ENCODE measurements around the gene SYNPR.
A peak's percentile ranks its signal among the peaks of the same experiment; 100 is the strongest.
"Not testable (repeated sequence)": the region's sequence is repeated elsewhere in the genome, so short reads cannot be mapped to it uniquely, and the experiment has no call there.

The SYNPR gene

GRCh38 chr3:63278171-63279004 lies at the start of gene SYNPR:
Gene SYNPR, plus strand, starts transcription at chr3:63278308.
- DNase-seq (no peak), ATAC-seq (replicated peaks) (no peak)
- no peak within 1 kb of the TSS for H3K4me3 Mint-ChIP-seq
- H3K36me3 Mint-ChIP-seq: no peaks in the 10 kb centered on the region
- H3K4me1 Mint-ChIP-seq: no peaks in the 10 kb centered on the region
- H3K27ac Mint-ChIP-seq: no peak within 1 kb of the TSS
- H3K27me3 Mint-ChIP-seq: peaks cover 38 to 44% of the 10 kb centered on the region in 2 donors
- peaks cover 0 to 2% of the 10 kb centered on the region in 2 donors for H3K9me3 Mint-ChIP-seq

- no peaks in the 10 kb centered on the region for H3K4me1 Mint-ChIP-seq
- no peak overlapping the region for H3K4me3 Mint-ChIP-seq
- no peaks in the 10 kb centered on the region for H3K36me3 Mint-ChIP-seq
- no peaks in the 10 kb centered on the region for H3K27me3 Mint-ChIP-seq
- ATAC-seq (replicated peaks): peak; percentile 42 to 61
- no peak for DNase-seq
- H3K9me3 Mint-ChIP-seq: peaks cover 4% of the 10 kb centered on the region in 2 donors
- H3K27ac Mint-ChIP-seq: no peak overlapping the region
Measured at GRCh38 chr3:63228677-63229076, 49.4 kb upstream of the SYNPR start.

GRCh38 chr3:63230146-63230545 lies 48.0 kb upstream of the SYNPR start:
- no peaks in the 10 kb centered on the region for H3K4me1 Mint-ChIP-seq
- H3K27me3 Mint-ChIP-seq: no peaks in the 10 kb centered on the region
- H3K36me3 Mint-ChIP-seq: no peaks in the 10 kb centered on the region
- no peak overlapping the region for H3K27ac Mint-ChIP-seq
- peaks cover 4 to 6% of the 10 kb centered on the region in 2 donors for H3K9me3 Mint-ChIP-seq
- H3K4me3 Mint-ChIP-seq: no peak overlapping the region
- DNase-seq (no peak), ATAC-seq (replicated peaks) (no peak)

- Mint-ChIP-seq H3K27ac (no peak overlapping the region), H3K36me3 (no peaks in the 10 kb centered on the region), H3K27me3 (no peaks in the 10 kb centered on the region), H3K4me1 (no peaks in the 10 kb centered on the region), H3K9me3 (peaks cover 0 to 6% of the 10 kb centered on the region in 2 donors), H3K4me3 (no peak overlapping the region)
- ATAC-seq (replicated peaks) (no peak), DNase-seq (no peak)
Measured at GRCh38 chr3:63231643-63232042, 46.5 kb upstream of the SYNPR start.

- Mint-ChIP-seq H3K27me3 (no peaks in the 10 kb centered on the region), H3K4me1 (no peaks in the 10 kb centered on the region), H3K27ac (no peak overlapping the region), H3K36me3 (no peaks in the 10 kb centered on the region), H3K9me3 (peaks cover 0 to 6% of the 10 kb centered on the region in 2 donors), H3K4me3 (no peak overlapping the region)
- DNase-seq (no peak), ATAC-seq (replicated peaks) (no peak)
Measured at GRCh38 chr3:63232764-63233396, 45.2 kb upstream of the SYNPR start.

GRCh38 chr3:63240381-63240902 lies 37.7 kb upstream of the SYNPR start:
- Mint-ChIP-seq H3K9me3 (peaks cover 2 to 4% of the 10 kb centered on the region in 2 donors), H3K4me3 (no peak overlapping the region), H3K36me3 (no peaks in the 10 kb centered on the region), H3K27me3 (peaks cover 0 to 4% of the 10 kb centered on the region in 2 donors), H3K4me1 (no peaks in the 10 kb centered on the region), H3K27ac (no peak overlapping the region)
- ATAC-seq (replicated peaks) (no peak), DNase-seq (no peak)

GRCh38 chr3:63242124-63242523 lies 36.0 kb upstream of the SYNPR start:
- peaks cover 0 to 4% of the 10 kb centered on the region in 2 donors for H3K27me3 Mint-ChIP-seq
- DNase-seq (no peak), ATAC-seq (replicated peaks) (no peak)
- no peak overlapping the region for H3K27ac Mint-ChIP-seq
- H3K4me1 Mint-ChIP-seq: no peaks in the 10 kb centered on the region
- peaks cover 2 to 4% of the 10 kb centered on the region in 2 donors for H3K9me3 Mint-ChIP-seq
- no peak overlapping the region for H3K4me3 Mint-ChIP-seq
- H3K36me3 Mint-ChIP-seq: no peaks in the 10 kb centered on the region

- H3K36me3 Mint-ChIP-seq: no peaks in the 10 kb centered on the region
- H3K27ac Mint-ChIP-seq: no peak overlapping the region
- ATAC-seq (replicated peaks): no peak
- peaks cover 0 to 1% of the 10 kb centered on the region in 2 donors for H3K27me3 Mint-ChIP-seq
- DNase-seq: no peak
- no peaks in the 10 kb centered on the region for H3K4me1 Mint-ChIP-seq
- no peak overlapping the region for H3K4me3 Mint-ChIP-seq
- peaks cover 0 to 2% of the 10 kb centered on the region in 2 donors for H3K9me3 Mint-ChIP-seq
Measured at GRCh38 chr3:63244486-63244885, 33.6 kb upstream of the SYNPR start.

GRCh38 chr3:63245726-63246241 lies 32.3 kb upstream of the SYNPR start:
- no peak overlapping the region for H3K4me3 Mint-ChIP-seq
- H3K36me3 Mint-ChIP-seq: no peaks in the 10 kb centered on the region
- H3K4me1 Mint-ChIP-seq: no peaks in the 10 kb centered on the region
- no peaks in the 10 kb centered on the region for H3K27me3 Mint-ChIP-seq
- DNase-seq (no peak), ATAC-seq (replicated peaks) (no peak)
- H3K9me3 Mint-ChIP-seq: no peaks in the 10 kb centered on the region
- H3K27ac Mint-ChIP-seq: no peak overlapping the region

- Mint-ChIP-seq H3K27ac (no peak overlapping the region), H3K36me3 (no peaks in the 10 kb centered on the region), H3K27me3 (no peaks in the 10 kb centered on the region), H3K4me3 (no peak overlapping the region), H3K4me1 (no peaks in the 10 kb centered on the region), H3K9me3 (no peaks in the 10 kb centered on the region)
- ATAC-seq (replicated peaks) (no peak), DNase-seq (no peak)
Measured at GRCh38 chr3:63248015-63248414, 30.1 kb upstream of the SYNPR start.

GRCh38 chr3:63251499-63251898 lies 26.6 kb upstream of the SYNPR start:
- DNase-seq: no peak
- ATAC-seq (replicated peaks): no peak
- no peaks in the 10 kb centered on the region for H3K9me3 Mint-ChIP-seq
- H3K36me3 Mint-ChIP-seq: no peaks in the 10 kb centered on the region
- H3K4me3 Mint-ChIP-seq: no peak overlapping the region
- no peaks in the 10 kb centered on the region for H3K4me1 Mint-ChIP-seq
- H3K27me3 Mint-ChIP-seq: no peaks in the 10 kb centered on the region
- no peak overlapping the region for H3K27ac Mint-ChIP-seq

- not testable (repeated sequence) for H3K27me3 Mint-ChIP-seq; H3K4me1 Mint-ChIP-seq; H3K36me3 Mint-ChIP-seq; DNase-seq; ATAC-seq (replicated peaks); H3K4me3 Mint-ChIP-seq; H3K27ac Mint-ChIP-seq; H3K9me3 Mint-ChIP-seq
Measured at GRCh38 chr3:63255819-63256218, 22.3 kb upstream of the SYNPR start.

- H3K9me3 Mint-ChIP-seq: peaks cover 4% of the 10 kb centered on the region in 2 donors
- H3K4me1 Mint-ChIP-seq: no peaks in the 10 kb centered on the region
- no peak for ATAC-seq (replicated peaks)
- H3K36me3 Mint-ChIP-seq: no peaks in the 10 kb centered on the region
- no peak for DNase-seq
- H3K27me3 Mint-ChIP-seq: no peaks in the 10 kb centered on the region
- H3K4me3 Mint-ChIP-seq: no peak overlapping the region
- H3K27ac Mint-ChIP-seq: no peak overlapping the region
Measured at GRCh38 chr3:63264716-63265115, 13.4 kb upstream of the SYNPR start.

- Mint-ChIP-seq H3K4me1 (no peaks in the 10 kb centered on the region), H3K27ac (no peak overlapping the region), H3K4me3 (no peak overlapping the region), H3K9me3 (peaks cover 0 to 1% of the 10 kb centered on the region in 2 donors), H3K36me3 (no peaks in the 10 kb centered on the region), H3K27me3 (peaks cover 26 to 32% of the 10 kb centered on the region in 2 donors)
- no peak for DNase-seq
- no peak for ATAC-seq (replicated peaks)
Measured at GRCh38 chr3:63274359-63274758, 3.7 kb upstream of the SYNPR start.

Measured in stimulated activated naive B cell treated with anti-CD40 and anti-IgM and Interleukin-4, amounts not matched to agents 10 μg/mL and 1 μg/mL and 100 μg/mL, for 72 hours (primary cell).